K562 (cell line): ENCODE measurements around the gene SPDEF. TPM values are rescaled to one million over a fixed set of nuclear protein-coding genes. Genes with fewer than 3 reads are reported as not detected.

ENCODE experiments used
- ATAC-seq: fragments of 200-7000 bp; cut with Tn5 transposase; 3 replicates; pipeline ENCODE4 v1.9.1; 2020; ENCODE audit warnings: moderate library complexity
- BruUV-seq: library from RNA; stranded (reverse); fragments of 400-500 nt; replicated peaks from 2 replicates; lab custom pipeline; 2021; lab: Mats Ljungman, UMichigan
- CTCF ChIA-PET: fragments of 300-600 bp; formaldehyde crosslinking; extraction: SDS; loops from one replicate; lab custom pipeline; 2021; ENCODE audit warnings: low intra/inter-chr PET ratio; lab: Yijun Ruan, JAX
- POLR2A ChIA-PET: fragments of 300-600, 350-650 bp; sonication (Branson Sonifier 250); formaldehyde crosslinking; extraction: SDS; loops from one replicate; lab custom pipeline; 2021; ENCODE audit warnings: antibody characterized with exemption, inconsistent platforms; lab: Yijun Ruan, JAX
- DNase-seq, 4 experiments: peaks; one replicate each; pipeline versions ENCODE4 v3.0.0 to v3.0.0-alpha.2; 2011 to 2018; ENCODE audit warnings: low spot score in 3 of 4, mixed read lengths in 3 of 4; ENCODE audit errors: extremely low read depth in 1 of 4
- FAIRE-seq: peaks from 2 replicates; lab custom pipeline; 2011; peaks lifted over from hg19 to GRCh38; lab: Jason Lieb, UNC
- H2AFZ ChIP-seq: 2 replicates; pipeline ENCODE4 v1.6.0; 2011; ENCODE audit warnings: low read depth, low read length, control low read depth, inconsistent platforms
- H3K27ac ChIP-seq: fragments of 200-600 bp; 3 replicates; pipeline ENCODE4 v1.8.0; 2011; ENCODE audit warnings: low read depth, mild to moderate bottlenecking, control low read depth, inconsistent platforms, low read length, moderate library complexity, mixed read lengths; ENCODE audit errors: extremely low read depth
- H3K27me3 ChIP-seq, 2 experiments: fragments of 300-600 bp in 1 of 2; 2 replicates in 1 of 2; 3 replicates in 1 of 2; pipeline versions ENCODE4 v1.6.0 to v1.8.0; 2011; ENCODE audit warnings: inconsistent platforms in 2 of 2, low read length in 2 of 2, mild to moderate bottlenecking in 1 of 2, mixed read lengths in 1 of 2, moderate library complexity in 1 of 2; ENCODE audit not compliant: control insufficient read depth in 2 of 2, insufficient read depth in 2 of 2
- H3K36me3 ChIP-seq: fragments of 300-600 bp; 3 replicates; pipeline ENCODE4 v1.8.0; 2011; ENCODE audit warnings: mild to moderate bottlenecking, low read length, inconsistent platforms; ENCODE audit not compliant: control insufficient read depth, insufficient read depth
- H3K4me1 ChIP-seq, 2 experiments: fragments of 200-600 bp in 1 of 2; replicated peaks in 1 of 2; 2 replicates in 1 of 2; 3 replicates in 1 of 2; pipeline versions ENCODE4 v1.5.1 to v1.8.0; 2011; ENCODE audit warnings: inconsistent platforms in 2 of 2, low read length in 2 of 2, mild to moderate bottlenecking in 1 of 2, mixed read lengths in 1 of 2, moderate library complexity in 1 of 2; ENCODE audit not compliant: control insufficient read depth in 2 of 2, insufficient read depth in 2 of 2
- H3K4me2 ChIP-seq: 2 replicates; pipeline ENCODE4 v1.6.1; 2011; ENCODE audit warnings: low read length, control low read depth, inconsistent platforms, mixed read lengths; ENCODE audit not compliant: insufficient read depth
- H3K4me3 ChIP-seq: fragments of 200-600 bp; sonication (generic), shearing (Covaris generic); 2 replicates; pipeline ENCODE4 v1.5.1; 2016; ENCODE audit warnings: control low read depth, inconsistent platforms
- H3K79me2 ChIP-seq: fragments of 200-600 bp; 3 replicates; pipeline ENCODE4 v1.8.0; 2011; ENCODE audit warnings: low read length, inconsistent platforms; ENCODE audit not compliant: control insufficient read depth, insufficient read depth
- H3K9ac ChIP-seq, 2 experiments: 2 replicates each; pipeline versions ENCODE4 v1.6.0 to v1.6.1; 2011; ENCODE audit warnings: low read depth in 2 of 2, low read length in 2 of 2, control low read depth in 1 of 2, inconsistent platforms in 1 of 2, mild to moderate bottlenecking in 1 of 2, mixed read lengths in 1 of 2; ENCODE audit not compliant: insufficient read depth in 1 of 2
- H3K9me1 ChIP-seq: one replicate; pipeline ENCODE4 v1.6.0; 2011; ENCODE audit warnings: inconsistent platforms, mild to moderate bottlenecking, low read length, moderate library complexity; ENCODE audit not compliant: control insufficient read depth, insufficient read depth
- H3K9me3 ChIP-seq: replicated peaks from 2 replicates; pipeline ENCODE4 v1.5.1; 2011; ENCODE audit warnings: low read depth, low read length, inconsistent platforms; ENCODE audit not compliant: control insufficient read depth, insufficient read depth
- H4K20me1 ChIP-seq: replicated peaks from 2 replicates; pipeline ENCODE4 v1.6.1; 2011; ENCODE audit warnings: low read length, inconsistent platforms, mixed read lengths; ENCODE audit not compliant: control insufficient read depth, insufficient read depth
- ATF7 ChIP-seq: fragments of 450-650 bp; IDR thresholded peaks from 2 replicates; pipeline ENCODE4 v1.7.1; 2014; ENCODE audit warnings: mild to moderate bottlenecking, moderate library complexity
- ESRRA ChIP-seq: fragments of 450-650 bp; IDR thresholded peaks from 2 replicates; pipeline ENCODE4 v1.6.1; 2014; ENCODE audit warnings: low read depth, mild to moderate bottlenecking, moderate library complexity, borderline replicate concordance
- SNRNP70 ChIP-seq: fragments of 200-400 bp; formaldehyde crosslinking; optimal IDR thresholded peaks from 2 replicates; pipeline ENCODE3; 2017; ENCODE audit warnings: low read depth, low read length
- TARDBP ChIP-seq: fragments of 450-650 bp; IDR thresholded peaks from 2 replicates; pipeline ENCODE4 v1.6.1; 2016
- TRIM24 ChIP-seq, 2 experiments: fragments of 450-650 bp; IDR thresholded peaks; 2 replicates each; pipeline ENCODE4 v1.6.1; 2016
- ZBTB7A ChIP-seq: IDR thresholded peaks from 2 replicates; pipeline ENCODE4 v1.6.1; 2011; ENCODE audit warnings: low read depth, mild to moderate bottlenecking, low read length, moderate library complexity, borderline replicate concordance; ENCODE audit not compliant: control insufficient read depth
- ZFP36 ChIP-seq: fragments of 150-350 bp; IDR thresholded peaks from 2 replicates; pipeline ENCODE4 v1.6.1; 2018; ENCODE audit warnings: low read length, low read depth; ENCODE audit not compliant: partially characterized antibody
- ZNF263 ChIP-seq: sonication (generic); formaldehyde crosslinking; IDR thresholded peaks from 2 replicates; pipeline ENCODE4 v1.8.0; 2022; ENCODE audit warnings: mild to moderate bottlenecking, missing genetic modification reagents, borderline replicate concordance
- ZNF445 ChIP-seq: fragments of 250-450 bp; sonication (Bioruptor Pico); IDR thresholded peaks from 2 replicates; pipeline ENCODE4 v1.4.0; 2020; ENCODE audit warnings: low read depth, mild to moderate bottlenecking, moderate library complexity
- ZNF583 ChIP-seq: fragments of 250-450 bp; sonication (Bioruptor Pico); IDR thresholded peaks from 2 replicates; pipeline ENCODE4 v1.4.0; 2020
- ZSCAN29 ChIP-seq: fragments of 450-650 bp; IDR thresholded peaks from 2 replicates; pipeline ENCODE4 v1.6.1; 2017
- WGBS: fragments of 100-300 bp; shearing (Covaris generic); methylation state at CpG from one replicate; pipeline ENCODE4 v1.1.6; 2016; ENCODE audit warnings: low coverage, mixed read lengths; ENCODE audit not compliant: insufficient coverage; ENCODE audit errors: missing lambda C conversion rate; 5-methylcytosine and 5-hydroxymethylcytosine counted together
- in situ Hi-C: fragments of 300-500 bp; cut with MboI; formaldehyde crosslinking; loops from 4 replicates; pipeline ENCODE4 v1.15.0; 2018; ENCODE audit warnings: inconsistent platforms, mixed read lengths
- intact Hi-C: fragments of 100-400 bp; cut with micrococcal nuclease; formaldehyde crosslinking; loops from 2 replicates; pipeline ENCODE4 v1.14.2; 2022
- polyA plus RNA-seq, 8 experiments: library from polyadenylated mRNA; depleted of rRNA in 4 of 8; stranded (reverse) in 5 of 8; unstranded in 3 of 8; fragments of >200 nt; fragmentation: Nextera tagmentation in 2 of 8; fragmentation: Illumina TruSeq in 1 of 8; extraction: Ambion mirVana in 2 of 8; extraction: Trizol in 1 of 8; gene quantifications; 2 replicates each; pipeline versions ENCODE4 v1.2.1 to v1.2.3, GENCODE V29; 2011 to 2014; ENCODE audit warnings: inconsistent platforms in 1 of 8, missing spikeins in 1 of 8
- total RNA-seq, 7 experiments: library from RNA; depleted of rRNA in 6 of 7; stranded (reverse); fragments of >200 nt in 6 of 7; fragmentation: Illumina TruSeq in 2 of 7; extraction: Trizol in 2 of 7; gene quantifications; 2 replicates each; pipeline versions ENCODE4 v1.2.1 to v1.2.3, GENCODE V29; 2011 to 2021; ENCODE audit warnings: low replicate concordance in 1 of 7
- TF ChIP-seq, protein P1 (sequence below): sonication (generic); formaldehyde crosslinking; IDR thresholded peaks from 2 replicates; pipeline ENCODE4 v1.8.0; 2023; ENCODE audit warnings: mild to moderate bottlenecking, missing genetic modification reagents
- TF ChIP-seq, protein P2 (sequence below): sonication (generic); formaldehyde crosslinking; IDR thresholded peaks from 2 replicates; pipeline ENCODE4 v1.8.0; 2022; ENCODE audit warnings: mild to moderate bottlenecking, missing genetic modification reagents
- TF ChIP-seq, protein P3 (sequence below): sonication (generic); formaldehyde crosslinking; IDR thresholded peaks from 2 replicates; pipeline ENCODE4 v1.5.0; 2020; ENCODE audit warnings: missing genetic modification reagents

Gene SPDEF
- total and polyA plus RNA-seq, 9 of the 15 experiments (the other 6 are each of a cell fraction or from before 2014, with no cell fraction given) = 0.04 to 0.12 (median 0.11) TPM; not detected in 5

GRCh38 chr6:34513646-34514045 lies 42.5 kb downstream of the SPDEF start:
- no peaks in the 10 kb centered on the region for H4K20me1 ChIP-seq
- peak; percentile 76 for FAIRE-seq
- in situ Hi-C loops (no loop called here), intact Hi-C loops (no loop called here)
- BruUV-seq = no TSS peak
- peak overlapping the region in 1 of 2 experiments; percentile 2; a peak in 1 of 4 replicates for H3K9ac ChIP-seq
- H3K36me3 ChIP-seq = no peaks in the 10 kb centered on the region
- no peak overlapping the region for H3K27ac ChIP-seq
- no peaks in the 10 kb centered on the region for H3K27me3 ChIP-seq
- WGBS = 34% methylated on average over 4 of the region's 4 CpGs
- H2AFZ ChIP-seq = 0 out of 2 replicates have a peak overlapping the region, but pooled peaks have one; percentile 4
- H3K9me3 ChIP-seq = no peaks in the 10 kb centered on the region
- ChIA-PET CTCF (interaction anchor here (0.6 to 1.2 kb wide), 2 partner anchors 54 to 264 kb away, joined by 3 to 7 read pairs; partner anchors contain the start of gene SMIM29), POLR2A (interaction anchor here (0.6 to 1.3 kb wide), 6 partner anchors 8 to 278 kb away, joined by 3 to 6 read pairs (median 3); no protein-coding TSS in a partner anchor)
- TF ChIP-seq TARDBP (no peak), ESRRA (no peak), ZNF263 (0 out of 2 replicates have a peak, but pooled peaks have one; percentile 29), ZNF445 (CRISPR knock-in tag) (no peak), ZFP36 (no peak), ZSCAN29 (no peak), ZNF583 (CRISPR knock-in tag) (no peak), ATF7 (no peak), ZBTB7A (0 out of 2 replicates have a peak, but pooled peaks have one; percentile 25), TRIM24 (IDR thresholded peaks at IDR 0.05) (no peak), SNRNP70 (no peak)
- TF ChIP-seq, protein P1, sequence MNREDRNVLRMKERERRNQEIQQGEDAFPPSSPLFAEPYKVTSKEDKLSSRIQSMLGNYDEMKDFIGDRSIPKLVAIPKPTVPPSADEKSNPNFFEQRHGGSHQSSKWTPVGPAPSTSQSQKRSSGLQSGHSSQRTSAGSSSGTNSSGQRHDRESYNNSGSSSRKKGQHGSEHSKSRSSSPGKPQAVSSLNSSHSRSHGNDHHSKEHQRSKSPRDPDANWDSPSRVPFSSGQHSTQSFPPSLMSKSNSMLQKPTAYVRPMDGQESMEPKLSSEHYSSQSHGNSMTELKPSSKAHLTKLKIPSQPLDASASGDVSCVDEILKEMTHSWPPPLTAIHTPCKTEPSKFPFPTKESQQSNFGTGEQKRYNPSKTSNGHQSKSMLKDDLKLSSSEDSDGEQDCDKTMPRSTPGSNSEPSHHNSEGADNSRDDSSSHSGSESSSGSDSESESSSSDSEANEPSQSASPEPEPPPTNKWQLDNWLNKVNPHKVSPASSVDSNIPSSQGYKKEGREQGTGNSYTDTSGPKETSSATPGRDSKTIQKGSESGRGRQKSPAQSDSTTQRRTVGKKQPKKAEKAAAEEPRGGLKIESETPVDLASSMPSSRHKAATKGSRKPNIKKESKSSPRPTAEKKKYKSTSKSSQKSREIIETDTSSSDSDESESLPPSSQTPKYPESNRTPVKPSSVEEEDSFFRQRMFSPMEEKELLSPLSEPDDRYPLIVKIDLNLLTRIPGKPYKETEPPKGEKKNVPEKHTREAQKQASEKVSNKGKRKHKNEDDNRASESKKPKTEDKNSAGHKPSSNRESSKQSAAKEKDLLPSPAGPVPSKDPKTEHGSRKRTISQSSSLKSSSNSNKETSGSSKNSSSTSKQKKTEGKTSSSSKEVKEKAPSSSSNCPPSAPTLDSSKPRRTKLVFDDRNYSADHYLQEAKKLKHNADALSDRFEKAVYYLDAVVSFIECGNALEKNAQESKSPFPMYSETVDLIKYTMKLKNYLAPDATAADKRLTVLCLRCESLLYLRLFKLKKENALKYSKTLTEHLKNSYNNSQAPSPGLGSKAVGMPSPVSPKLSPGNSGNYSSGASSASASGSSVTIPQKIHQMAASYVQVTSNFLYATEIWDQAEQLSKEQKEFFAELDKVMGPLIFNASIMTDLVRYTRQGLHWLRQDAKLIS (CRISPR knock-in tag) = no peak
- TF ChIP-seq, protein P2, sequence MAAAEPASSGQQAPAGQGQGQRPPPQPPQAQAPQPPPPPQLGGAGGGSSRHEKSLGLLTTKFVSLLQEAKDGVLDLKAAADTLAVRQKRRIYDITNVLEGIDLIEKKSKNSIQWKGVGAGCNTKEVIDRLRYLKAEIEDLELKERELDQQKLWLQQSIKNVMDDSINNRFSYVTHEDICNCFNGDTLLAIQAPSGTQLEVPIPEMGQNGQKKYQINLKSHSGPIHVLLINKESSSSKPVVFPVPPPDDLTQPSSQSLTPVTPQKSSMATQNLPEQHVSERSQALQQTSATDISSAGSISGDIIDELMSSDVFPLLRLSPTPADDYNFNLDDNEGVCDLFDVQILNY (CRISPR knock-in tag) = no peak
- TF ChIP-seq, protein P3, sequence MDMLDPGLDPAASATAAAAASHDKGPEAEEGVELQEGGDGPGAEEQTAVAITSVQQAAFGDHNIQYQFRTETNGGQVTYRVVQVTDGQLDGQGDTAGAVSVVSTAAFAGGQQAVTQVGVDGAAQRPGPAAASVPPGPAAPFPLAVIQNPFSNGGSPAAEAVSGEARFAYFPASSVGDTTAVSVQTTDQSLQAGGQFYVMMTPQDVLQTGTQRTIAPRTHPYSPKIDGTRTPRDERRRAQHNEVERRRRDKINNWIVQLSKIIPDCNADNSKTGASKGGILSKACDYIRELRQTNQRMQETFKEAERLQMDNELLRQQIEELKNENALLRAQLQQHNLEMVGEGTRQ (CRISPR knock-in tag) = no peak
- peak overlapping the region; percentile 8; the same call in 1 of the 2 replicates for H3K4me2 ChIP-seq
- H3K4me1 ChIP-seq = peaks cover 20 to 46% of the 10 kb centered on the region in 2 experiments; a peak in 4 of 5 replicates
- H3K79me2 ChIP-seq = no peaks in the 10 kb centered on the region
- peaks cover 4% of the 10 kb centered on the region for H3K9me1 ChIP-seq
- no peak overlapping the region for H3K4me3 ChIP-seq
- peak; percentile 58 for ATAC-seq
- DNase-seq = peak; percentile 55 to 61 (median 60)
